CD4-positive, alpha-beta T cell treated with Interferon alpha-2 for 1 hour (primary cell): ENCODE results near the gene NFASC.

Experiments
- DNase-seq, 2 donors: peaks; one replicate each; pipeline ENCODE4 v3.0.0-alpha.2; 2020 to 2022

The NFASC gene

DNA sequence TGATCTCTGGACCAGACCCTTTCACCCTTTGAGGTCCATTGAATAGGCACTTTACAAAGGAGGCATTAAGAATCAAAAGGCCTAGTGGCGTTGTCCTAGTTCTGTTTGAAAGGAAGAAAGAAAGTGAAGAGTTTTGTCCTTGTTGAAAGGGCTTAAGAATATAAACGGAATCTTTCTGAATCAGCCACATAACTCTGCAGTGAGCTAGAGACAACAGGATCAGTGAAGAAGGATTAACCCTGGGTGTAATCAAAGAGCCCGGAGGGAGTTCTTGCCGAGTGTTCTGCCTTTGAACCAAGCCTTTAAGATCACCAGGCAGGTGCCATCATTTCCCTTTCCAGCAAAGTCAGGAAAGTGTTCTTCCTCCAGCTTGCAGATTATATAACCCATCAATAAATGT is 117.5 kb downstream of the NFASC start:
- DNase-seq: no peak

DNA sequence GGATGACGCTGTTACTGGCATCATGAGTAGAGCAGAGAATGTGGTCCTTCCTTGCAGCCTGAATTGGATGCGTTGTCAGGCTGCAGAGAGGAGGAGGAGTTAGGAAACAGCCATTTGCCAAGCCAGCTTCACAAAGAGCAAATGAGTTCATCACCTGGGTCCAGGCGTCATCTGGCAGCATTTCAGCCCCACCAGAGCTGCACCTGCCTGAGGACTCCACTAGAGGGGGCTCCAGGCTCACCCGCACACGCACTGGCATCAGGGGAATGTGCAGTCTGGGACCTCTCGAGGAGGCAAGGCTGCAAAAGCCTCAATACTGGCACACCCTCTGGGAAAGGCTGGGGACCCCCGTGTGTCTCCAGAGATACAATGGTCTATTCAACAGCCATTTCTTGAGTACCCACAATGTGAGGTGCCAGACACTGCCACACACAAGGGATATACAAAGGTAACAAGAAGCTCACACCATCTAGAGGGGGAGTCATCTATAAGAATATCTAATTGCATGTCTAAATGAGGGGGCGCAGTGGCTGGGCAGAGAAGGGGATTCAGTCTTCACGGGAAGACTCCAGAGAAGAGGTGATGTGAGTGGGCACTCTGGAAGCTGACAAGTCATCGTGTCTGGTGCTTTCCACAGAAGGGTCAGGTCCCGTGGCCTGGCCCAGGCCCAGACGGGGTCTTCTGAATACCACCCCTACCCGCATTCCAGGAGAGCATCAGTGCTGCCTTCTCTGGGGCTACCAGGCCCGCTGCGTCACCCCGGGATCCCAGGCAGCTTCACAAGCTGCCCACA is 118.8 kb downstream of the NFASC start:
- peak; percentile 50 to 51 for DNase-seq

GRCh38 chr1:204990059-204990664 is 119.5 kb downstream of the NFASC start:
- no peak for DNase-seq

DNA sequence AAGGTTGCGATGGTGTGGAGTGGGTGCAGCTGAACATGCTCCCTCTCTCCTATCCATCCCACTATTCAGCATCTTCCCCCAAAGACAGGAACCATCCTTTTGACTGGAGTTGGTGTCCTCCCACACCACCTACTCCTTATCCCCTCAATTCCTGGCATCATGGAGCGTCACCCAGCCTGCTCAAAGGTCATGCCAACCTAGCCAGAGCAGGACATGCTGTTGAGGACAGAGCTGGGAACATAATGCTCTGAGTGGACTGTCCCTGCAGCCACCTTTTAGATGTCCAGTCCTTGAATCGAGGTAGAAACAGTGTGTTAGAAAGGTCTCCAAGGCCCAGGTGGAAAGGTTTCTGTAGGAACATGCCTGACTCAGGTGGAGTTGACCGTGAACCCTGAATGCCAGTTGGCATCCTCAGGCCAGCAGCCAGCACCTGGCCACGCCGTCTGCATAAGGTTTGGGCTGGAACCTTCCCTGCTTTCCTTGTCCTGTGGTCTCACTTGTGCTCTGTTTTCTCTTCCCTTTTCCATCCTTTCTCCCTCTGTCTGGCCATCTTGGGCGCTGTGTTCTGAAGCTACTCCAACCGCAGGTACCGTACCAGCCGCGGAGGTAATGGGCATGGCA is 120.2 kb downstream of the NFASC start:
- no peak for DNase-seq

DNA sequence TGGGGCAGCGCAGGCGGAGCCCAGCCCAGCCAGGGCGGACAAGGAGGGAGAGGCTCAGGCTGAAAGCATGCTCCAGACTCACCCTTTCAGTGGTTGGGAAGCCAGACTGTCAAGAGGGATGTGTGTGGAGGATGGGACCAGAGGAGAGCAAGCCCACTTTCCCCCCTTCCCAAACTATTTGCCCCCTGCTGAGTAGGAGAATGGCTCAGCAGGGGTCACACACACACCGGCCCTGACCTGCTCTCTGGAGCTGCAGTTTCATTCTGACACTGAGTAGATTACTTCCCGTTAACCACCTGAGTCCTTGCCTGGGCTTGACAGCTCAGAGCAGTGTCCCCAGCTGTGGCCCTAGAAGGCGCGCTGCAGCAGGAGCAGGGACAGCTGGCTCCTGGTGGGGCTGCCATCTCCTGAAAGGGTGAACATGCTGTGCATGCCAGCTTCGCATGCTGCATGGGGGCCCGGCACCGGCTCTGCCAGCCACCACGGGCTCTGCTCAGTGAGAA is 120.7 kb downstream of the NFASC start:
- no peak for DNase-seq

DNA sequence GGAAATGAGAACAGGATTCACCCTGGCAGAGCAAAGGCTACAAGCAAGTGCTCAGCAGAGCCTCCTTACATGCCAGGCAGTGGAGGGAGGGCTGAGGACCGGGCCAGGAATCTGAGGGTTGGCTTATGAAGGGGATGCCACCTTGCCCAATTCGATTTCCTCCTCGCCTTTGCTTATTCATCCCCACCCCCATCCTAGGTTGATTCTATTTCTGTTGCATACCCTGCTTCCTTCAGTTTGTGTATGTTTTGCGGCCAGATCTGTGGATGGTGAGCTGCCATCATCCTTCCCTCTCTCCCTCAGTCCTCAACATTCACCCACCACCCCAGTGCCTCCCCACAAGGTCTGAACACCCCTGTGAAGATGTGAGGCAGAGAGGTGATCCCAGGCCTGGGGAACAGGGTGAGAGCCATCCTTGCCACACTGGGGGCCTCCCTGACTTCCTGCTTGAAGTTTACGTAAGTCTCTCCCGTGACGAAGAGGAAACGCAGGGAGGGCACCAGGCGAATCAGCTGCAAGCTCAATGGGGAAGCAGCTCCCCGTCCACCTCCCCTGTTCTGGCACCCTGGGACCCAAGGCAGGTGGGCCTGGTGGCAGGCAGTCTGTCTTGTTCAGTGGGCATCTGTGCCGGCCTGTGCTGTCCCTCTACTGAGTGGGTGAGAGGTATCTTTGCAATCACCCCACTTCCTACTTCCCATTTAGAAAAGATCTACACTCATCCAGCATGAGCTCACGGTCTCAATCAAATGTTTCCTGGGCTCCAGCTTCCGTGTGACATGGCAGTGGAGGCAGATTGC is 121.7 kb downstream of the NFASC start:
- peak; percentile 22 to 54 for DNase-seq

GRCh38 chr1:204992998-204993314 is 122.3 kb downstream of the NFASC start:
- no peak for DNase-seq

DNA sequence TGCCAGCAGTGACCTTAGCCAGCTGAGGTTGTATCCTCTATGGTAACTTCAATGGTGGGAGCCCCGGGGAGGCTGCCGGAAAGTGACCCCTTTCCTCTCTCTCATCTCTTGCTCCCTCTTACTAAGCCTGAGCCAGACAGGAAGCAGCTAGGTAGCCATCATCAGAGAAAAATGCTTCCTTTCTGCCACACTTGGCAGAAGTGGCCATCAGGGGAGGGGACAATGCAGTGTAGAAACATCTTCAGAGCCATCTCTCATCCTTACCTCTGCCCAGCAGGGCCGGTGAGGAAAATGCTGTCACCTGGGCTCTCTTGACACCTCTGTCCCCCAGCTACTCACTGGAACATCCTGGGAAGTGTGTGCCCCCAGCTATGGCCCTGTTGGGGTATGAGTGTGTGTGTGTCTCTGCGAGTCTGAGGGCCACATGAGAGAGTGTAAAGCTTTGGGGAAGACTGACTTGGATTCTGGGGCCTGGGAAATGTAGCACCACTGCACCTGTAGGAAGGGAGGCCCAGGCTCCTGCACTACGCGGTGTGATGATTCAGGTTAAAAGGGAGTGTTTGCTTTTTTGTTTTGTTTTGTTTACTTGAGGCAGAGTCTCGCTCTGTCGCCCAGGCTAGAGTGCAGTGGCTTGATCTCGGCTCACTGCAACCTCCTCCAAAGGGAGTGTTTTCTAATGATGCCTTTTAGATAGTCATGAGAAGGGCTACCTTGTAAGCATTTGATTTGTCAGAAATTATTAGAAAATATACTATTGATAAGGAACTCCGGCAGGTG is 123.6 kb downstream of the NFASC start:
- no peak for DNase-seq

DNA sequence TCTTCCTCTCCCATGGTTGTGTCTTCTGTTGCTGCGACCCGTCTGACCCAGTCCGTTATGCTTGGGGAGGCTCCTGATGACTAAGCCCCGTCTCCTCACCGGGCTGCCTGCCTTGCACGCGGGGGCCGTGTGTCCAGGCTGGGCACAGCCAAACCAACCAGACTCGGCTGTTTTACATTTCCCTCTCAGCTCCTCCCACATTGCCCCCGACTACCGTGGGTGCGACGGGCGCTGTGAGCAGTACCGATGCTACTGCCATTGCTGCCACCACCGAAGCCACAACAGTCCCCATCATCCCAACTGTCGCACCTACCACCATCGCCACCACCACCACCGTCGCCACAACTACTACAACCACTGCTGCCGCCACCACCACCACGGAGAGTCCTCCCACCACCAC is 126.3 kb downstream of the NFASC start:
- DNase-seq: no peak

DNA sequence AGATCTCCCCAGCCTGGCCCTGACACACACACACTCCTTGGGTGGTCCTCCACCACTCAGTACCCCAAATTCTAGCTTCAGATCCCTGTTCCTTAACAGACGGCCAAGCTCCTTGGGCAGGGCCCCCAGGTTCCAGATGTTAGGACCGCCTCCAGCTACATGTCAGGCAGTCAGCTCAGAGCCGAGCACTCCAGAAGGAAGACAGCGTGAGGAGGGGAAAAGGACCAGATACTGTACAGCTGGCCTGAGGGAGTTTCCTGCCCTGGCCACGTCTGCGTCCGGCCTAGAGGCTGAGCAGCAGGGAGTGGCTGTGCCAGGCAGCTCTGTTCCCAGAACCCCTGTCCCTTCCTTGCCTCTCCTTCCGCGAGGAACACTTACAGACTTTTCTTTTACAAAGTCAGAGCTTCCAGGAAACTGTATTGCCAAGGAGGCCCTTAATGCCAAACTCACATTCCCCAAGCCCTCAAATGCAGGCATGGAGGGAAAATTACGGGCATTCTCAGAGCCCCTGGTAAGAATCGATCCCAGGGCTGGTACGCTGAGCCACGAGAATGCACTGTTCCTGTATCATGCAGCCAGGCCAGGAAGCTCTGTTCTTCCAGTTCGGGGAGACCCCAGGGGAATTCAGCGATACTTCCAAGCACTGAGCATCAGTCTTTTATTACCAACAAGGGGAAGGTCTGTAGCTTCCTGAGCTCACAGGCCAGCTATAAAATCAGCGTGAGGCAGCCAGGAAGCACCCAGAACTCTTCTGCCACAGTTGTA is 127.1 kb downstream of the NFASC start:
- DNase-seq: no peak

GRCh38 chr1:205001162-205001561 is 130.5 kb downstream of the NFASC start:
- no peak for DNase-seq

- DNase-seq: no peak
Observed at GRCh38 chr1:205002705-205003104, 132.0 kb downstream of the NFASC start.

- no peak for DNase-seq
Observed at GRCh38 chr1:205003358-205004131, 132.9 kb downstream of the NFASC start.

GRCh38 chr1:205004351-205004750 is 133.7 kb downstream of the NFASC start:
- DNase-seq: no peak

- no peak for DNase-seq
Observed at GRCh38 chr1:205008896-205009295, 138.2 kb downstream of the NFASC start.

GRCh38 chr1:205009670-205010069 is 139.0 kb downstream of the NFASC start:
- no peak for DNase-seq

- DNase-seq: no peak
Observed at GRCh38 chr1:205012391-205013140, 141.9 kb downstream of the NFASC start.

- no peak for DNase-seq
Observed at GRCh38 chr1:205013683-205014367, 143.2 kb downstream of the NFASC start.

DNA sequence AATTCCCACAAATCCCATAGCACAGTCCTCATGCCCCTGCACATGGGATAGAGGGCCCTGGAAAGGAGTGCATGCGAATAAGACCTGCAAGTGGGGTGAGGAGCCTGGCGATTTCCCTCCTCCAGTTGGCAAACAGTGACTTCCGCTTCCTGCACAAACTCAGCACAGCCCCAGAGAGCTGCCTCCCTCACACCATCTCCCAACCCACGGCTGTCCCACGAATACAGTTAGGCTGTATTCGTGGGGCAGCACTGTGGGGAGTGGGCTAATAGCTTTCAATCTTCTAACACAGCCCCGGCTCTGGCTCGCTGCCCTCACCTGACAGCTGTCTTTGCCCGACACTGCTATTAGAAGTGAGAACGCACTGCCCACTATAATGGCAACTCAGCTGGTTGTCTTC is 144.1 kb downstream of the NFASC start:
- no peak for DNase-seq

DNA sequence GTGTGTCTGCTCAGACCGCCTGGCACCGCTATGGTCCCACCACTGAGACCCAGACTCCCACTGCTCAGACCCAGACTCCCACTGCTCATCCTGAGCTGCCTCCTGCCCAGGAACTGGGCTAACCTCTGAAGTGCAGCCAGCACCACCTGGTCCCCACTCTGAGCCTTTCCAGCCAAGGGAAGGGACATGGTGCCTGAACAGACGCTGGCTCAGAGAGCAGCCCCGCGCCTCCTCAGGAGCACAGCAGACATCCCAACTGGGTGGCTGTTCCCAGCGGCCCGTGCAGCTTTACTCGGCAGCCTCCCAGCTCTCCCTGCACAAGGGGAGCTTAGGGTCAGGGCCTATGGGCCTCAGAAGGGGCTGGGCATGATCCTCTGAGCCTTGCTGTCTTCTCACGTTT is 144.6 kb downstream of the NFASC start:
- no peak for DNase-seq
